WTC11 (cell line): ENCODE data around the gene CST9. TPM values are rescaled to one million over a fixed set of nuclear protein-coding genes. Genes with fewer than 3 reads are reported as not detected.

Source experiments
- ATAC-seq: fragments of 200-7000 bp; cut with Tn5 transposase; 2 replicates; pipeline ENCODE4 v1.10.0; 2021; ENCODE audit warnings: mild to moderate bottlenecking, moderate library complexity
- CTCF ChIA-PET: fragments of 300-600 bp; sonication (Branson Sonifier 250); formaldehyde crosslinking; loops from one replicate; lab custom pipeline; 2021; ENCODE audit warnings: antibody characterized with exemption; lab: Charles Lee
- POLR2A ChIA-PET: fragments of 350-600 bp; sonication (Branson Sonifier 250); formaldehyde crosslinking; loops from one replicate; lab custom pipeline; 2021; ENCODE audit warnings: antibody characterized with exemption; lab: Charles Lee
- DNase-seq: peaks from one replicate; pipeline ENCODE4 v3.0.0; 2021; ENCODE audit warnings: low spot score
- H3K27ac Mint-ChIP-seq: 2 replicates; pipeline ENCODE4 v1.8.0; 2021; ENCODE audit warnings: mixed read lengths
- H3K27me3 Mint-ChIP-seq: 2 replicates; pipeline ENCODE4 v1.8.0; 2021; ENCODE audit warnings: low read depth, mild to moderate bottlenecking, moderate library complexity, mixed read lengths
- H3K36me3 Mint-ChIP-seq: 2 replicates; pipeline ENCODE4 v1.8.0; 2021; ENCODE audit warnings: mixed read lengths
- H3K4me1 Mint-ChIP-seq: 2 replicates; pipeline ENCODE4 v1.8.0; 2022; ENCODE audit warnings: mixed read lengths
- H3K4me3 Mint-ChIP-seq: 2 replicates; pipeline ENCODE4 v1.8.0; 2021; ENCODE audit warnings: mild to moderate bottlenecking, moderate library complexity, mixed read lengths
- H3K9me3 Mint-ChIP-seq: 2 replicates; pipeline ENCODE4 v1.8.0; 2021; ENCODE audit warnings: mixed read lengths
- ATF1 ChIP-seq: sonication (generic); formaldehyde crosslinking; IDR thresholded peaks from 2 replicates; pipeline ENCODE4 v1.8.1; 2023; ENCODE audit warnings: mild to moderate bottlenecking, moderate library complexity, missing genetic modification reagents
- EMX1 ChIP-seq: fragments of 250-450 bp; sonication (Bioruptor Pico); IDR thresholded peaks from 2 replicates; pipeline ENCODE4 v1.8.0; 2021; ENCODE audit warnings: mild to moderate bottlenecking
- ETV6 ChIP-seq: sonication (generic); formaldehyde crosslinking; IDR thresholded peaks from 2 replicates; pipeline ENCODE4 v1.8.1; 2022; ENCODE audit warnings: mild to moderate bottlenecking, missing genetic modification reagents
- GABPB1 ChIP-seq: sonication (generic); formaldehyde crosslinking; IDR thresholded peaks from 2 replicates; pipeline ENCODE4 v1.8.1; 2023; ENCODE audit warnings: mild to moderate bottlenecking, missing genetic modification reagents
- GRHL2 ChIP-seq: fragments of 250-450 bp; sonication (Bioruptor Pico); IDR thresholded peaks from 2 replicates; pipeline ENCODE4 v1.8.0; 2022; ENCODE audit warnings: mild to moderate bottlenecking, moderate library complexity; ENCODE audit not compliant: insufficient replicate concordance, severe bottlenecking
- IRF2 ChIP-seq: sonication (generic); formaldehyde crosslinking; IDR thresholded peaks from 2 replicates; pipeline ENCODE4 v1.8.0; 2022; ENCODE audit warnings: low read depth, missing genetic modification reagents, borderline replicate concordance
- JUN ChIP-seq: sonication (generic); formaldehyde crosslinking; IDR thresholded peaks from 2 replicates; pipeline ENCODE4 v1.8.0; 2023; ENCODE audit warnings: mild to moderate bottlenecking, missing genetic modification reagents
- MAX ChIP-seq: sonication (generic); formaldehyde crosslinking; IDR thresholded peaks from 2 replicates; pipeline ENCODE4 v1.8.0; 2022; ENCODE audit warnings: mild to moderate bottlenecking, missing genetic modification reagents
- NFATC4 ChIP-seq: fragments of 250-450 bp; sonication (Bioruptor Pico); IDR thresholded peaks from 2 replicates; pipeline ENCODE4 v1.9.0; 2021; ENCODE audit warnings: mild to moderate bottlenecking
- NR1H2 ChIP-seq: sonication (generic); formaldehyde crosslinking; IDR thresholded peaks from 2 replicates; pipeline ENCODE4 v1.9.0; 2021; ENCODE audit warnings: mild to moderate bottlenecking, moderate library complexity, missing genetic modification reagents
- PREB ChIP-seq: sonication (generic); formaldehyde crosslinking; IDR thresholded peaks from 2 replicates; pipeline ENCODE4 v1.8.1; 2022; ENCODE audit warnings: mild to moderate bottlenecking, missing genetic modification reagents, moderate library complexity, borderline replicate concordance
- PRRX2 ChIP-seq: fragments of 250-450 bp; sonication (Bioruptor Pico); IDR thresholded peaks from 2 replicates; pipeline ENCODE4 v1.8.0; 2021; ENCODE audit warnings: mild to moderate bottlenecking
- SMAD3 ChIP-seq: sonication (generic); formaldehyde crosslinking; IDR thresholded peaks from 2 replicates; pipeline ENCODE4 v1.8.0; 2022; ENCODE audit warnings: missing genetic modification reagents, mild to moderate bottlenecking, borderline replicate concordance
- TEAD1 ChIP-seq: sonication (generic); formaldehyde crosslinking; IDR thresholded peaks from 2 replicates; pipeline ENCODE4 v1.8.0; 2022; ENCODE audit warnings: mild to moderate bottlenecking, missing genetic modification reagents
- ZBTB21 ChIP-seq: sonication (generic); formaldehyde crosslinking; IDR thresholded peaks from 2 replicates; pipeline ENCODE4 v1.8.1; 2023; ENCODE audit warnings: mild to moderate bottlenecking, missing genetic modification reagents, borderline replicate concordance
- ZMAT4 ChIP-seq: fragments of 250-450 bp; sonication (Bioruptor Pico); IDR thresholded peaks from 2 replicates; pipeline ENCODE4 v1.9.0; 2021; ENCODE audit warnings: mild to moderate bottlenecking
- ZNF121 ChIP-seq: sonication (generic); formaldehyde crosslinking; IDR thresholded peaks from 2 replicates; pipeline ENCODE4 v1.8.0; 2023; ENCODE audit warnings: missing genetic modification reagents
- ZNF138 ChIP-seq: sonication (generic); formaldehyde crosslinking; conservative IDR thresholded peaks from 2 replicates; pipeline ENCODE4 v1.8.1; 2022; ENCODE audit warnings: mild to moderate bottlenecking, moderate library complexity, missing genetic modification reagents
- ZNF396 ChIP-seq: fragments of 250-450 bp; sonication (Bioruptor Pico); IDR thresholded peaks from 2 replicates; pipeline ENCODE4 v1.8.0; 2021; ENCODE audit warnings: mild to moderate bottlenecking, moderate library complexity, borderline replicate concordance
- ZNF416 ChIP-seq: fragments of 250-450 bp; sonication (Bioruptor Pico); IDR thresholded peaks from 2 replicates; pipeline ENCODE4 v1.9.0; 2021; ENCODE audit warnings: mild to moderate bottlenecking, inconsistent platforms
- ZNF425 ChIP-seq: fragments of 250-450 bp; sonication (Bioruptor Pico); conservative IDR thresholded peaks from 2 replicates; pipeline ENCODE4 v1.9.0; 2021; ENCODE audit warnings: mild to moderate bottlenecking
- ZNF671 ChIP-seq: fragments of 250-450 bp; sonication (Bioruptor Pico); IDR thresholded peaks from 2 replicates; pipeline ENCODE4 v1.8.0; 2021; ENCODE audit warnings: mild to moderate bottlenecking
- ZSCAN18 ChIP-seq: fragments of 250-450 bp; sonication (Bioruptor Pico); IDR thresholded peaks from 2 replicates; pipeline ENCODE4 v2.1.2; 2022; ENCODE audit warnings: mild to moderate bottlenecking, moderate library complexity
- total RNA-seq: library from RNA; stranded (reverse); gene quantifications from 3 replicates; pipeline ENCODE4 v1.2.3, GENCODE V29; 2021
- TF ChIP-seq, protein P1 (sequence below): sonication (generic); formaldehyde crosslinking; IDR thresholded peaks from 2 replicates; pipeline ENCODE4 v1.8.1; 2023; ENCODE audit warnings: mild to moderate bottlenecking, missing genetic modification reagents, borderline replicate concordance
- TF ChIP-seq, protein P2 (sequence below): sonication (generic); formaldehyde crosslinking; IDR thresholded peaks from 2 replicates; pipeline ENCODE4 v1.8.0; 2022; ENCODE audit warnings: mild to moderate bottlenecking, missing genetic modification reagents

Gene CST9
- total RNA-seq, 1 experiment from 2014 or later = not detected

GRCh38 chr20:23643659-23644058, 37.9 kb upstream of the CST9 start (continued):
- TF ChIP-seq ZMAT4 (CRISPR knock-in tag) (no peak), PRRX2 (no peak), GABPB1 (no peak), EMX1 (CRISPR knock-in tag) (no peak), ZNF396 (no peak), ATF1 (no peak)

DNA sequence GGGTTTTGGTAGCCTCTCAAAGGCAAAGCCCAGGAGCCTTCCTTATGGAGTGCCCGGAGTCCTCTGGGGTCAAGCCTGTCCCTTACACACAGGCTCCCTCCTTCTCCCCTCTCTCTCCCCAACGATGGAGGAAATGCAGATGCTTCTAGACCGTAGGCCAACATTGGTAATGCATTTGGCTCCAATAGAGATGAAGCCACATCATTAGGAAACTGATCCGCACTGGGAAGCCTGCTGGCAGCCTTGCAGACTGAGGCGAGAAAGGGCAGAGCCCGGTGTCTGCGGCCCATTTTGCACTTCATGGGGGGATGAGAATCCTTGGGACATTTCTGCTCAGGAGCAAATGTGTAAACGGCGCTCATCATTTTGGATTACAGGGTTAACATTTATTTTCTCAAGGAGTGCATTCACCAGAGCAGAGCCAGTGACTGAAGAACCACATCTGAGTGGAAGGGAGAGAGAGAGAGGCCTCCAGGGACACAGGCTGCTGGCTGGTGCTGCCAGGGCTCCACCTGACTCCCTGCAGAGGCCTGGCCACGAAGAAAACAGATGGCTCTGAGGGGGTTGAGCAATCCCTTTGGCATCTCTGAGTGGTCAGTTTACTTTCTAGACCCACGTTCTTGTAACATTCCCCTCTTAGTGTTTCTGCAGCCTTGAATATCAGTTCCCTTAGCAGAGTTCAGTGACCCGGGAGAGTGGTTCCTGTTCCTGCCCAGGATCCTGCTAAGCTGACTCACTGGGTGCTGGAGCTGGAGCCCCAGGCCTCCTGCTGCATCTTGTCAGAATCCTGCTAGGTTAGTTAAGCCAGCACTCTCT, 36.4 kb upstream of the CST9 start:
- no peak overlapping the region for H3K27ac Mint-ChIP-seq
- DNase-seq = no peak
- peaks cover 36% of the 10 kb centered on the region for H3K4me1 Mint-ChIP-seq
- TF ChIP-seq NFATC4 (CRISPR knock-in tag) (no peak), ZSCAN18 (CRISPR knock-in tag) (no peak), ZNF416 (CRISPR knock-in tag) (no peak), ZNF671 (CRISPR knock-in tag) (no peak), MAX (CRISPR knock-in tag) (no peak), NR1H2 (CRISPR knock-in tag) (no peak), JUN (CRISPR knock-in tag) (no peak), ZNF121 (no peak), IRF2 (CRISPR knock-in tag) (no peak), TEAD1 (CRISPR knock-in tag) (no peak), ZNF425 (CRISPR knock-in tag) (no peak), ZNF138 (CRISPR knock-in tag) (no peak), PREB (no peak), SMAD3 (CRISPR knock-in tag) (no peak), GRHL2 (CRISPR knock-in tag) (no peak), ZBTB21 (CRISPR knock-in tag) (no peak), ETV6 (no peak)
- TF ChIP-seq, protein P1, sequence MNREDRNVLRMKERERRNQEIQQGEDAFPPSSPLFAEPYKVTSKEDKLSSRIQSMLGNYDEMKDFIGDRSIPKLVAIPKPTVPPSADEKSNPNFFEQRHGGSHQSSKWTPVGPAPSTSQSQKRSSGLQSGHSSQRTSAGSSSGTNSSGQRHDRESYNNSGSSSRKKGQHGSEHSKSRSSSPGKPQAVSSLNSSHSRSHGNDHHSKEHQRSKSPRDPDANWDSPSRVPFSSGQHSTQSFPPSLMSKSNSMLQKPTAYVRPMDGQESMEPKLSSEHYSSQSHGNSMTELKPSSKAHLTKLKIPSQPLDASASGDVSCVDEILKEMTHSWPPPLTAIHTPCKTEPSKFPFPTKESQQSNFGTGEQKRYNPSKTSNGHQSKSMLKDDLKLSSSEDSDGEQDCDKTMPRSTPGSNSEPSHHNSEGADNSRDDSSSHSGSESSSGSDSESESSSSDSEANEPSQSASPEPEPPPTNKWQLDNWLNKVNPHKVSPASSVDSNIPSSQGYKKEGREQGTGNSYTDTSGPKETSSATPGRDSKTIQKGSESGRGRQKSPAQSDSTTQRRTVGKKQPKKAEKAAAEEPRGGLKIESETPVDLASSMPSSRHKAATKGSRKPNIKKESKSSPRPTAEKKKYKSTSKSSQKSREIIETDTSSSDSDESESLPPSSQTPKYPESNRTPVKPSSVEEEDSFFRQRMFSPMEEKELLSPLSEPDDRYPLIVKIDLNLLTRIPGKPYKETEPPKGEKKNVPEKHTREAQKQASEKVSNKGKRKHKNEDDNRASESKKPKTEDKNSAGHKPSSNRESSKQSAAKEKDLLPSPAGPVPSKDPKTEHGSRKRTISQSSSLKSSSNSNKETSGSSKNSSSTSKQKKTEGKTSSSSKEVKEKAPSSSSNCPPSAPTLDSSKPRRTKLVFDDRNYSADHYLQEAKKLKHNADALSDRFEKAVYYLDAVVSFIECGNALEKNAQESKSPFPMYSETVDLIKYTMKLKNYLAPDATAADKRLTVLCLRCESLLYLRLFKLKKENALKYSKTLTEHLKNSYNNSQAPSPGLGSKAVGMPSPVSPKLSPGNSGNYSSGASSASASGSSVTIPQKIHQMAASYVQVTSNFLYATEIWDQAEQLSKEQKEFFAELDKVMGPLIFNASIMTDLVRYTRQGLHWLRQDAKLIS (CRISPR knock-in tag) = no peak
- TF ChIP-seq, protein P2, sequence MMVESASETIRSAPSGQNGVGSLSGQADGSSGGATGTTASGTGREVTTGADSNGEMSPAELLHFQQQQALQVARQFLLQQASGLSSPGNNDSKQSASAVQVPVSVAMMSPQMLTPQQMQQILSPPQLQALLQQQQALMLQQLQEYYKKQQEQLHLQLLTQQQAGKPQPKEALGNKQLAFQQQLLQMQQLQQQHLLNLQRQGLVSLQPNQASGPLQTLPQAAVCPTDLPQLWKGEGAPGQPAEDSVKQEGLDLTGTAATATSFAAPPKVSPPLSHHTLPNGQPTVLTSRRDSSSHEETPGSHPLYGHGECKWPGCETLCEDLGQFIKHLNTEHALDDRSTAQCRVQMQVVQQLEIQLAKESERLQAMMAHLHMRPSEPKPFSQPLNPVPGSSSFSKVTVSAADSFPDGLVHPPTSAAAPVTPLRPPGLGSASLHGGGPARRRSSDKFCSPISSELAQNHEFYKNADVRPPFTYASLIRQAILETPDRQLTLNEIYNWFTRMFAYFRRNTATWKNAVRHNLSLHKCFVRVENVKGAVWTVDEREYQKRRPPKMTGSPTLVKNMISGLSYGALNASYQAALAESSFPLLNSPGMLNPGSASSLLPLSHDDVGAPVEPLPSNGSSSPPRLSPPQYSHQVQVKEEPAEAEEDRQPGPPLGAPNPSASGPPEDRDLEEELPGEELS (CRISPR knock-in tag) = no peak
- TF ChIP-seq, all 79 proteins: peak for 0
- ATAC-seq = no peak
- CTCF ChIA-PET = no interaction called here
- POLR2A ChIA-PET = no interaction called here
- Mint-ChIP-seq H3K36me3 (no peaks in the 10 kb centered on the region), H3K27me3 (peaks cover 5% of the 10 kb centered on the region), H3K9me3 (no peaks in the 10 kb centered on the region), H3K4me3 (no peak overlapping the region)
